ENCODE measurements around the gene BTRC. TPM values are rescaled to one million over a fixed set of nuclear protein-coding genes. Genes with fewer than 3 reads are reported as not detected.

Gene BTRC
- total RNA-seq, 1 experiment from 2014 or later = 5.7 TPM

GRCh38 chr10:101458869-101459268 is 104.9 kb downstream of the BTRC start:
- POLR2A ChIA-PET (ENCODE audit: unreplicated experiment) = no interaction called here
- Histone ChIP-seq H3K79me2 (ENCODE audit: low read length) (no peaks in the 10 kb centered on the region), H3F3A (ENCODE audit: low read length, unreplicated experiment) (no peaks in the 10 kb centered on the region), H3K9me2 (replicated peaks; ENCODE audit: low read length) (no peaks in the 10 kb centered on the region), H2AFZ (ENCODE audit: low read length) (no peak overlapping the region), H4K20me1 (ENCODE audit: low read length) (no peaks in the 10 kb centered on the region), H3K27me3 (ENCODE audit: low read length) (no peaks in the 10 kb centered on the region), H3K27ac (ENCODE audit: low read length) (no peak overlapping the region), H3K4me3 (ENCODE audit: low read length) (no peak overlapping the region), H3K4me2 (ENCODE audit: low read length) (no peak overlapping the region), H3K36me3 (ENCODE audit: low read depth, low read length) (no peaks in the 10 kb centered on the region), H3K9ac (ENCODE audit: low read length) (no peak overlapping the region), H3K4me1 (ENCODE audit: insufficient read depth, low read length) (no peaks in the 10 kb centered on the region), H3K9me3 (ENCODE audit: low read length) (no peaks in the 10 kb centered on the region)
- TF ChIP-seq EZH2phosphoT487 (IDR thresholded peaks at IDR 0.05; ENCODE audit: borderline replicate concordance, low read length) (no peak), CTCF (conservative IDR thresholded peaks at IDR 0.05; ENCODE audit: low read depth, low read length) (no peak), EZH2 (IDR thresholded peaks at IDR 0.05; ENCODE audit: low read length, unreplicated experiment) (no peak)
- ATAC-seq = no peak
- no TSS peak for BruUV-seq (replicated peaks)
- no peak for DNase-seq
- intact Hi-C loops (cut with micrococcal nuclease) = no loop called here
- CTCF ChIA-PET = no interaction called here

- Histone ChIP-seq H2AFZ (ENCODE audit: low read length) (no peak overlapping the region), H3K4me1 (ENCODE audit: insufficient read depth, low read length) (0 out of 2 replicates have a peak, but pooled peaks cover 4% of the 10 kb centered on the region), H3K27ac (ENCODE audit: low read length) (no peak overlapping the region), H3F3A (ENCODE audit: low read length, unreplicated experiment) (no peaks in the 10 kb centered on the region), H3K9me3 (ENCODE audit: low read length) (no peaks in the 10 kb centered on the region), H3K4me2 (ENCODE audit: low read length) (no peak overlapping the region), H3K79me2 (ENCODE audit: low read length) (no peaks in the 10 kb centered on the region), H3K27me3 (ENCODE audit: low read length) (no peaks in the 10 kb centered on the region), H3K4me3 (ENCODE audit: low read length) (no peak overlapping the region), H3K36me3 (ENCODE audit: low read depth, low read length) (no peaks in the 10 kb centered on the region), H3K9ac (ENCODE audit: low read length) (no peak overlapping the region), H3K9me2 (replicated peaks; ENCODE audit: low read length) (no peaks in the 10 kb centered on the region), H4K20me1 (ENCODE audit: low read length) (no peaks in the 10 kb centered on the region)
- no TSS peak for BruUV-seq (replicated peaks)
- TF ChIP-seq CTCF (conservative IDR thresholded peaks at IDR 0.05; ENCODE audit: low read depth, low read length) (no peak), EZH2 (IDR thresholded peaks at IDR 0.05; ENCODE audit: low read length, unreplicated experiment) (no peak), EZH2phosphoT487 (IDR thresholded peaks at IDR 0.05; ENCODE audit: borderline replicate concordance, low read length) (no peak)
- intact Hi-C loops (cut with micrococcal nuclease) = no loop called here
- DNase-seq = no peak
- ChIA-PET CTCF (interaction anchor here (0.6 kb wide), 1 partner anchor 14 kb away, joined by 3 read pairs; no protein-coding TSS in a partner anchor), POLR2A (ENCODE audit: unreplicated experiment) (interaction anchor here (0.6 kb wide), 1 partner anchor 206 kb away, joined by 3 read pairs; no protein-coding TSS in a partner anchor)
- no peak for ATAC-seq
Measured at GRCh38 chr10:101464082-101464481, 110.1 kb downstream of the BTRC start.

GRCh38 chr10:101464599-101464998 is 110.6 kb downstream of the BTRC start:
- POLR2A ChIA-PET (ENCODE audit: unreplicated experiment) = interaction anchor here (0.6 kb wide), 1 partner anchor 206 kb away, joined by 3 read pairs; no protein-coding TSS in a partner anchor

More at GRCh38 chr10:101464599-101464998, 110.6 kb downstream of the BTRC start:
- intact Hi-C loops (cut with micrococcal nuclease) = no loop called here
- Histone ChIP-seq H3K9ac (ENCODE audit: low read length) (no peak overlapping the region), H3K9me2 (replicated peaks; ENCODE audit: low read length) (no peaks in the 10 kb centered on the region), H3F3A (ENCODE audit: low read length, unreplicated experiment) (no peaks in the 10 kb centered on the region), H3K4me1 (ENCODE audit: insufficient read depth, low read length) (0 out of 2 replicates have a peak, but pooled peaks cover 4% of the 10 kb centered on the region), H3K79me2 (ENCODE audit: low read length) (no peaks in the 10 kb centered on the region), H2AFZ (ENCODE audit: low read length) (no peak overlapping the region), H3K4me2 (ENCODE audit: low read length) (no peak overlapping the region), H3K27ac (ENCODE audit: low read length) (no peak overlapping the region), H3K4me3 (ENCODE audit: low read length) (no peak overlapping the region), H4K20me1 (ENCODE audit: low read length) (no peaks in the 10 kb centered on the region), H3K27me3 (ENCODE audit: low read length) (no peaks in the 10 kb centered on the region), H3K36me3 (ENCODE audit: low read depth, low read length) (no peaks in the 10 kb centered on the region), H3K9me3 (ENCODE audit: low read length) (no peaks in the 10 kb centered on the region)
- ATAC-seq = no peak
- DNase-seq = no peak
- TF ChIP-seq EZH2phosphoT487 (IDR thresholded peaks at IDR 0.05; ENCODE audit: borderline replicate concordance, low read length) = no peak
- no peak for TF ChIP-seq EZH2 (IDR thresholded peaks at IDR 0.05; ENCODE audit: low read length, unreplicated experiment)
- TF ChIP-seq CTCF (conservative IDR thresholded peaks at IDR 0.05; ENCODE audit: low read depth, low read length) = no peak
- CTCF ChIA-PET = interaction anchor here (0.6 kb wide), 1 partner anchor 14 kb away, joined by 3 read pairs; no protein-coding TSS in a partner anchor
- BruUV-seq (replicated peaks) = no TSS peak

Measured in PC-3 (cell line).